ENCODE measurements around the gene NR5A2. TPM values are rescaled to one million over a fixed set of nuclear protein-coding genes. Genes with fewer than 3 reads are reported as not detected.

The NR5A2 gene
- polyA plus RNA-seq, 3 donors: 0.03 to 0.31 TPM; not detected in 1

DNA sequence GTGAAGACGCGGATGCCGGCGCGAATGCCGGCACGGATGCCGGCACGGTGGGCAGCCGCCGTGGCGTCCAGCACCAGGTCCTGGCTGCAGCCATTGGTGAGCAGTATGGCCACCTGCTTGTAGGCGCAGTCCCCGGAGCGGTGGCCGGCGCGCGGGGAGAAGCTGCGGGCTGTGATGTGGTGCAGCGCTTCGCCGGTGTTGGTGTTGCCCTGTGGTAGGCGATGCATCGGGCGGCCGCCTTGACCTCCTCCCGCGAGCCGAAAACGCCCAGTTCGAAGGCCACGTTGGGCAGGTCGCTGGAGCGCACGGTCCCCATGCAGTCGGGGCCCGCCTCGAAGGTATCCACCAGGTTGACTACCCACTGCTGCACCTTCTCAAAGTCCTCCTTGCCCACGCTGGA, 120.2 kb downstream of the NR5A2 start:
- no peak overlapping the region for H3K4me3 Mint-ChIP-seq
- H3K27ac Mint-ChIP-seq: no peak overlapping the region

DNA sequence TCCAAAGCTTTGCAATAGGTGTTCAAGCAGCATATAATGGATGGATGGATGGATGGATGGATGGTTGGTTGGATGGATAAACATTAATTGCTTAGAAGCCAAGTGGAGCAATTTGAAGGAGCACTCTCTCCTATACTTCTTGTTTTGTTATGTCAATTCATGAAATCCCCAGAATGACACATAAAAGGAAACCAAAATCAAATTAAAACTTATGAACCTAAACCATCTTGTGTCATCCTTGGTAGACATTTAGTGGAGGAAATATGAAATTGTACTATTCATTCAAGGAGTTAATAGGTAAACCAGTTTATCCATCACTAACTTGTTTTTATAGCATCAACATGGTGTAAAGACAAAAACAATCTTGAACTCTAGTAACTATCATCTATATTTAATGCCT, 122.5 kb downstream of the NR5A2 start:
- no peaks in the 10 kb centered on the region for H4K20me1 ChIP-seq (ENCODE audit: insufficient read depth, low read length)
- no peak overlapping the region for H3K27ac ChIP-seq (ENCODE audit: low read depth in 1 of 2, low read length in 2 of 2)
- no peak overlapping the region for H3K9ac ChIP-seq (ENCODE audit: insufficient read depth, low read length, poor library complexity, severe bottlenecking)
- no peak overlapping the region for H3K4me3 Mint-ChIP-seq
- H3K79me2 ChIP-seq (ENCODE audit: insufficient read depth, low read length): no peaks in the 10 kb centered on the region
- peaks cover 2 to 6% (median 3%) of the 10 kb centered on the region in 7 donors for H3K9me3 Mint-ChIP-seq
- H3K4me3 ChIP-seq (replicated peaks in 1 of 3; ENCODE audit: low read depth in 2 of 3, low read length in 3 of 3): no peak overlapping the region
- no peak overlapping the region for H3K4me2 ChIP-seq (replicated peaks; ENCODE audit: extremely low read depth, low read length, poor library complexity, severe bottlenecking)
- TF ChIP-seq, protein P1, sequence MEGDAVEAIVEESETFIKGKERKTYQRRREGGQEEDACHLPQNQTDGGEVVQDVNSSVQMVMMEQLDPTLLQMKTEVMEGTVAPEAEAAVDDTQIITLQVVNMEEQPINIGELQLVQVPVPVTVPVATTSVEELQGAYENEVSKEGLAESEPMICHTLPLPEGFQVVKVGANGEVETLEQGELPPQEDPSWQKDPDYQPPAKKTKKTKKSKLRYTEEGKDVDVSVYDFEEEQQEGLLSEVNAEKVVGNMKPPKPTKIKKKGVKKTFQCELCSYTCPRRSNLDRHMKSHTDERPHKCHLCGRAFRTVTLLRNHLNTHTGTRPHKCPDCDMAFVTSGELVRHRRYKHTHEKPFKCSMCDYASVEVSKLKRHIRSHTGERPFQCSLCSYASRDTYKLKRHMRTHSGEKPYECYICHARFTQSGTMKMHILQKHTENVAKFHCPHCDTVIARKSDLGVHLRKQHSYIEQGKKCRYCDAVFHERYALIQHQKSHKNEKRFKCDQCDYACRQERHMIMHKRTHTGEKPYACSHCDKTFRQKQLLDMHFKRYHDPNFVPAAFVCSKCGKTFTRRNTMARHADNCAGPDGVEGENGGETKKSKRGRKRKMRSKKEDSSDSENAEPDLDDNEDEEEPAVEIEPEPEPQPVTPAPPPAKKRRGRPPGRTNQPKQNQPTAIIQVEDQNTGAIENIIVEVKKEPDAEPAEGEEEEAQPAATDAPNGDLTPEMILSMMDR (IDR thresholded peaks at IDR 0.05): no peak
- H3K9me3 ChIP-seq (replicated peaks in 1 of 2; ENCODE audit: control insufficient read depth in 1 of 2, insufficient read depth in 1 of 2, low read length in 2 of 2): peaks cover 0 to 7% of the 10 kb centered on the region in 2 donors
- H3K4me1 Mint-ChIP-seq: peaks cover 16% of the 10 kb centered on the region
- H3K27ac Mint-ChIP-seq: no peak overlapping the region
- no peak for DNase-seq
- no peaks in the 10 kb centered on the region for H3K27me3 ChIP-seq (ENCODE audit: control insufficient read depth in 2 of 2, insufficient read depth in 2 of 2, low read length in 2 of 2)
- no peaks in the 10 kb centered on the region for H3K36me3 Mint-ChIP-seq
- H3K36me3 ChIP-seq (replicated peaks in 1 of 2; ENCODE audit: control insufficient read depth in 1 of 2, insufficient read depth in 2 of 2, low read length in 2 of 2): no peaks in the 10 kb centered on the region
- peaks cover 0 to 8% of the 10 kb centered on the region in 2 donors for H3K4me1 ChIP-seq (ENCODE audit: control insufficient read depth in 1 of 2, insufficient read depth in 2 of 2, low read length in 2 of 2)
- H3K27me3 Mint-ChIP-seq (ENCODE audit: low read depth in 3 of 3): peaks cover 0 to 5% (median 2%) of the 10 kb centered on the region in 3 donors
- no peak overlapping the region for H2AFZ ChIP-seq (ENCODE audit: insufficient read depth, low read depth, low read length, poor library complexity, severe bottlenecking)
- intact Hi-C loops (cut with micrococcal nuclease): no loop called here

More for the DNA sequence above, 120.2 kb downstream of the NR5A2 start:
- no peak for DNase-seq
- Histone ChIP-seq H3K4me2 (replicated peaks; ENCODE audit: extremely low read depth, low read length, poor library complexity, severe bottlenecking) (no peak overlapping the region), H3K79me2 (ENCODE audit: insufficient read depth, low read length) (no peaks in the 10 kb centered on the region), H3K4me3 (replicated peaks in 1 of 3; ENCODE audit: low read depth in 2 of 3, low read length in 3 of 3) (no peak overlapping the region), H3K9ac (ENCODE audit: insufficient read depth, low read length, poor library complexity, severe bottlenecking) (no peak overlapping the region), H3K4me1 (ENCODE audit: control insufficient read depth in 1 of 2, insufficient read depth in 2 of 2, low read length in 2 of 2) (no peaks in the 10 kb centered on the region), H3K27me3 (ENCODE audit: control insufficient read depth in 2 of 2, insufficient read depth in 2 of 2, low read length in 2 of 2) (no peaks in the 10 kb centered on the region), H4K20me1 (ENCODE audit: insufficient read depth, low read length) (no peaks in the 10 kb centered on the region), H3K27ac (ENCODE audit: low read depth in 1 of 2, low read length in 2 of 2) (no peak overlapping the region), H3K36me3 (replicated peaks in 1 of 2; ENCODE audit: control insufficient read depth in 1 of 2, insufficient read depth in 2 of 2, low read length in 2 of 2) (no peaks in the 10 kb centered on the region), H2AFZ (ENCODE audit: insufficient read depth, low read depth, low read length, poor library complexity, severe bottlenecking) (no peak overlapping the region), H3K9me3 (replicated peaks in 1 of 2; ENCODE audit: control insufficient read depth in 1 of 2, insufficient read depth in 1 of 2, low read length in 2 of 2) (peaks cover 0 to 7% of the 10 kb centered on the region in 2 donors)
- intact Hi-C loops (cut with micrococcal nuclease): loop anchor here in 1 of 2 donors (10.0 kb wide), 1 partner anchor 337 kb away; no protein-coding TSS in a partner anchor
- peaks cover 0 to 5% (median 0%) of the 10 kb centered on the region in 3 donors for H3K27me3 Mint-ChIP-seq (ENCODE audit: low read depth in 3 of 3)
- no peaks in the 10 kb centered on the region for H3K36me3 Mint-ChIP-seq
- 97% methylated on average over 35 of the region's 40 CpGs for WGBS (ENCODE audit: insufficient coverage)
- H3K9me3 Mint-ChIP-seq: peaks cover 2 to 9% (median 3%) of the 10 kb centered on the region in 7 donors
- TF ChIP-seq, protein P1 (IDR thresholded peaks at IDR 0.05): no peak
- peaks cover 16% of the 10 kb centered on the region for H3K4me1 Mint-ChIP-seq
